GM10248 (cell line): ENCODE measurements around the gene NOS2.
"Not testable (repeated sequence)": the region's sequence is repeated elsewhere in the genome, so short reads cannot be mapped to it uniquely, and the experiment has no call there.

Experiments used
- CTCF ChIA-PET: fragments of 300-600 bp; sonication (Branson Sonifier 250); formaldehyde crosslinking; extraction: SDS; loops from one replicate; lab custom pipeline; 2021; ENCODE audit warnings: antibody characterized with exemption; lab: Yijun Ruan, JAX
- POLR2A ChIA-PET: fragments of 350-650 bp; sonication (Branson Sonifier 250); formaldehyde crosslinking; extraction: SDS; loops from one replicate; lab custom pipeline; 2020; ENCODE audit warnings: antibody characterized with exemption; lab: Yijun Ruan, JAX
- DNase-seq: peaks from one replicate; pipeline ENCODE4 v3.0.0; 2012; ENCODE audit errors: extremely low spot score
- TF ChIP-seq, protein P1 (sequence below): IDR thresholded peaks from 2 replicates; pipeline ENCODE4 v1.5.1; 2012; ENCODE audit warnings: mild to moderate bottlenecking, low read depth; ENCODE audit errors: extremely low read depth, missing control alignments, control extremely low read depth

NOS2 gene

DNA sequence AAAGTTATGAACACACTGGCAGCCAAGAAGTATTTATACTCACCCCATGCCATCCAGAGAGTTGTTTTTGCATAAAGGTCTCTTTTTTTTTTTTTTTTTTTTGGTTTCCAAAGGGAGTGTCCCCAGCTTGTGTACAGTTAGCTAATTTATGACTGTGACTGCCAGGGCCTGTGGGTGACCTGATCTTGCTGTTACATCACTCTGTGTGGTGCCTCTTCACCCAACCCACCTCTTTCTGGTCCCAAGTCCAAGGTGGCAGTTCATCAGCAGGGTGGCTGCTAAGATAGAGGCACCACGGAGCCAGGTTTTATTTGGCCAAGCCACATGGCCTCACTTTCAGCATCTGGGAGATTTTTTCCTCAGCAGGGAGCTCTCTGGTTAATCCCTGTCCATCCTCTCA, at the start of gene NOS2:
Gene NOS2, minus strand, starts transcription at position 8 of the 400 bp plus-strand sequence. CDS start 1,720 bp downstream, outside the sequence.
- no peak for DNase-seq
- TF ChIP-seq, protein P1, sequence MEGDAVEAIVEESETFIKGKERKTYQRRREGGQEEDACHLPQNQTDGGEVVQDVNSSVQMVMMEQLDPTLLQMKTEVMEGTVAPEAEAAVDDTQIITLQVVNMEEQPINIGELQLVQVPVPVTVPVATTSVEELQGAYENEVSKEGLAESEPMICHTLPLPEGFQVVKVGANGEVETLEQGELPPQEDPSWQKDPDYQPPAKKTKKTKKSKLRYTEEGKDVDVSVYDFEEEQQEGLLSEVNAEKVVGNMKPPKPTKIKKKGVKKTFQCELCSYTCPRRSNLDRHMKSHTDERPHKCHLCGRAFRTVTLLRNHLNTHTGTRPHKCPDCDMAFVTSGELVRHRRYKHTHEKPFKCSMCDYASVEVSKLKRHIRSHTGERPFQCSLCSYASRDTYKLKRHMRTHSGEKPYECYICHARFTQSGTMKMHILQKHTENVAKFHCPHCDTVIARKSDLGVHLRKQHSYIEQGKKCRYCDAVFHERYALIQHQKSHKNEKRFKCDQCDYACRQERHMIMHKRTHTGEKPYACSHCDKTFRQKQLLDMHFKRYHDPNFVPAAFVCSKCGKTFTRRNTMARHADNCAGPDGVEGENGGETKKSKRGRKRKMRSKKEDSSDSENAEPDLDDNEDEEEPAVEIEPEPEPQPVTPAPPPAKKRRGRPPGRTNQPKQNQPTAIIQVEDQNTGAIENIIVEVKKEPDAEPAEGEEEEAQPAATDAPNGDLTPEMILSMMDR: no peak
- ChIA-PET POLR2A (no interaction called here), CTCF (interaction anchor here (0.6 to 20.5 kb wide), 4 partner anchors 13 to 451 kb away, joined by 3 to 560 read pairs (median 4); no protein-coding TSS in a partner anchor)

DNA sequence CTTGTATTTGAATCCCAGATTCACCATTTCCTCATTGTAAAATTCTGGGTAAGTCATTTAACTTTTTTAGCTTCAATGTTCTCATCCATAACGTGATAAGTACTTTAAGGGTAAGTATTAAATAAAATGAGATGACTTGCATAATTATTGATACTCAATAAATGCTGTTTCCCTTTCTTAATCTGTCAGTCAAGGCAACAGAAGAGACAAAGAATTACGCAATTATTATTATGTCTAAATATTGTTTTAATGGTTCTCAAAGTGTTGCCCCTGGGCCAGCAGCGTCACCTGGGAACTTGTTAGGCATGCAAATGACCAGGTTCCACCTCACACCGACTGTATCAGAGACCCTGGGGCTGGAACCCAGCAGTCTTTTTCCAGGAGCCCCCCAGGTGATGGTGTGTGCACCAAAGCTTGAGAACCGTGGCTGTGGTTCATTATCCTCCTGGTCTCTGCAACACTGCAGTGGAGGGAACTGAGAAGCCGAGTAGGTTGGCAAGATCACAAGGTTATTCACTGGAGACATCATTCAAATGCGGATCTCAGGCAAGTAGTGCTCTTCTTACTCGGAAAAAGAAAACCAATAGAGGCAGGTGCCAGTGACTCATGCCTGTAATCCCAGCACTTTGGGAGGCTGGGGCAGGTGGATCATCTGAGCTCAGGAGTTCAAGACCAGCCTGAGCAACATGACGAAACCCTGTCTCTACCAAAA, 49.3 kb upstream of the NOS2 start:
- DNase-seq: no peak
- POLR2A ChIA-PET: no interaction called here
- CTCF ChIA-PET: interaction anchor here (1.6 to 4.9 kb wide), 2 partner anchors 9 to 30 kb away, joined by 3 to 18 read pairs; no protein-coding TSS in a partner anchor
- TF ChIP-seq, protein P1: no peak

GRCh38 chr17:27848931-27849330, 48.6 kb upstream of the NOS2 start:
- DNase-seq: no peak
- ChIA-PET CTCF (interaction anchor here (1.6 to 4.9 kb wide), 3 partner anchors 10 to 43 kb away, joined by 3 to 25 read pairs (median 18); no protein-coding TSS in a partner anchor), POLR2A (no interaction called here)
- TF ChIP-seq, protein P1: no peak

DNA sequence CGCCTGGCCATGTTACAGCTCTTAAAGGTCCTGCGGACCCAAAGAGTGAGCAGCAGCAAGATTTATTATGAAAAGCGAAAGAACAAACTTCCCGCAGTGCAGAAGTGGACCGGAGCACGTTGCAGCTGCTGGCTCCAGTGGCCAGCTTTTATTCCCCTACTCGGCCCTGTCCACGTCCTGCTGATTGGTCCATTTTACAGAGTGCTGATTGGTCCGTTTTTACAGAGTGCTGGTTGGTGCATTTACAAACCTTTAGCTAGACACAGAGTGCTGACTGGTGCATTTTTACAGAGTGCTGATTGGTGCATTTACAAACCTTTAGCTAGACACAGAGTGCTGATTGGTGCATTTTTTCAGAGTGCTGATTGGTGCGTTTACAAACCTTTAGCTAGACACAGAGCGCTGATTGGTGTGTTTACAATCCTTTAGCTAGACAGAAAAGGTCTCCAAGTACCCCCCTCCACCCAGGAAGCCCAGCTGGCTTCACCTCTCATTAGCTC, 46.5 kb upstream of the NOS2 start:
- POLR2A ChIA-PET, DNase-seq: not testable (repeated sequence)
- CTCF ChIA-PET: interaction anchor here (1.0 to 4.9 kb wide), 9 partner anchors 11 to 128 kb away, joined by 3 to 25 read pairs (median 4); partner anchors contain the start of gene LYRM9

GRCh38 chr17:27846042-27846655, 45.8 kb upstream of the NOS2 start:
- DNase-seq: no peak
- ChIA-PET POLR2A (no interaction called here), CTCF (interaction anchor here (1.0 to 4.9 kb wide), 6 partner anchors 12 to 87 kb away, joined by 3 to 25 read pairs (median 4); partner anchors contain the start of gene LYRM9)
- TF ChIP-seq, protein P1: no peak

DNA sequence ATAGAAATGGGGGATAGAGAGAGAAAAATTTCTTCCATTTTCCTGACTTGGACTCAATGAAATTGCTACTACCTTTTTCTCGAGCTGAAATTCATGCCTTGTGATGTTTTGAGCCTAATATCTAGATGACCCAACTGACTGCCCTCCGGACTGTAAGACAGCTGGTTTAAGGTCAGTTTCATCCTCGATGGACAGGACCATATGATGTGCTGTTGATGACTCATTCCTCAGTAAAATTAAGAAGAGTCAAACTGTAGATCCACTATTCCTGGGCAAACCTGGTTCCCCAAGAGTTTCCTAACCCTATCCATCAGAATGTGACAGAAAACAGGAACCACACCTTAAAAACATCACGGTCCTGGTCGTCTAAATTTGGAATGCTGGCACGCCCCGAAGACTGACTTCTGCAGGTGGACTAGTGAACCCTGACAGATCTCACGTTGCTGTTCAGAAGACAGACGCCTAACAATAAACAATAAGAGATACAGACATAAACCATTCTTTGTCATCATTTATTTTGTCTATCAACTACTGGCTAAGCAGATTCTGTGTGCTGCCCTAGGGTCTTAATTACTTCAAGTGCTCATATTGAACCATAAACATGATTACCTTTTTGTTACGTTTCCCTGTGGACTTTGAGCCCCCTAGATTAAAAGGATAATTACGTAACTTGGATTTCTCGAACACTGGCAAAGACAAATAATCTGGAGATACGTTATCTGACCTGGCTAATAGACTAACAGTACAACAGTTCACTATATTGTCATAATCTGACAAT, 45.1 kb upstream of the NOS2 start:
- ChIA-PET POLR2A (no interaction called here), CTCF (interaction anchor here (1.1 to 4.9 kb wide), 4 partner anchors 34 to 48 kb away, joined by 4 to 21 read pairs (median 11); partner anchors contain the start of gene LYRM9)
- TF ChIP-seq, protein P1: no peak
- DNase-seq: no peak
